Tibial nerve (tissue), 3 donors: ENCODE measurements around the gene GMPPA.

Experiments used
- CTCF ChIP-seq, 5 experiments: fragments of 200-600 bp in 3 of 5; fragments of 450-650 bp in 2 of 5; sonication (generic) in 3 of 5; IDR thresholded peaks; one replicate each; pipeline ENCODE4 v1.5.1; 2016 to 2019; ENCODE audit warnings: antibody characterized with exemption in 5 of 5, mild to moderate bottlenecking in 3 of 5, moderate library complexity in 2 of 5
- POLR2A ChIP-seq, 2 donors: fragments of 450-650 bp; IDR thresholded peaks; one replicate each; pipeline ENCODE4 v1.6.1; 2017; ENCODE audit warnings: antibody characterized with exemption in 2 of 2, mild to moderate bottlenecking in 2 of 2, moderate library complexity in 2 of 2

GRCh38 chr2:219516888-219517287 is 18.2 kb downstream of the GMPPA start:
- TF ChIP-seq POLR2A (IDR thresholded peaks at IDR 0.05), result no peak
- TF ChIP-seq CTCF (IDR thresholded peaks at IDR 0.05), result no peak
